NCI-H1048 (cell line): ENCODE results near the gene CADPS2.
"Not testable (repeated sequence)": the region's sequence is repeated elsewhere in the genome, so short reads cannot be mapped to it uniquely, and the experiment has no call there.

Experiments used
- DNase-seq: peaks from one replicate; lab custom pipeline; 2025; lab: John Stamatoyannopoulos, UW

Gene CADPS2

DNA sequence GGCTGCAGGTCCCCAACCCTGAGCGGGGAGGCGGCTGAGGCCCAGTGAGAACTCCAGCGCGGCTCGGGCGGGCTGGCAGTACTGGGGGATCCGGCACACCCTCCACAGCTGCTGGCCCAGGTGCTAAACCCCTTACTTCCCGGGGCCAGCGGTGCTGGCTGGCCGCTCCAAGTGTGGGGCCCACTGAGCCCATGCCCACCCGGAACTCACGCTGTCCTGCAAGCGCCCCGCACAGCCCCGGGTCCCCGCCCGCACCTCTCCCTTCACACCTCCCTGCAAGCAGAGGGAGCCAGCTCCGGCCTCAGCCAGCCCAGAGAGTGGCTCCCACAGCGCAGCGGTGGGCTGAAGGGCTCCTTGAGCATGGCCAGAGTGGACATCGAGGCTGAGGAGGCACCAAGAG is 212.3 kb downstream of the CADPS2 start:
- no peak for DNase-seq

DNA sequence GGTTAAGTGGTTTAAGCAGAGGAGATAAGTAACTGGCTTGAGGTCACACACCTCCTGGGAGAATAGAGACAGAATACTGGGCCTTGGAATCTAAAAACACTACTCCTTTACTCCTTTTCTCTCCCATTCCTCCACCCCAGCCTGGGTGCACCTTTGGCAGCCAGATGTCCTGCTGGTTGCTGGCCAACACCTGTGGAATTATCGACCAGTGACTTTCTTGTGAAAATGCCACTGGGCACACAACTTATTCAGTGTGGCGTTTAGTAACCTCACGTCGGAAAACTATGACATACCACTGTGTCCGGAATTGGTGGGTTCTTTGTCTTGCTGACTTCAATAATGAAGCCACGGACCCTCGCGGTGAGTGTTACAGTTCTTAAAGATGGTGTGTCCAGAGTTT is 213.7 kb downstream of the CADPS2 start:
- no peak for DNase-seq

DNA sequence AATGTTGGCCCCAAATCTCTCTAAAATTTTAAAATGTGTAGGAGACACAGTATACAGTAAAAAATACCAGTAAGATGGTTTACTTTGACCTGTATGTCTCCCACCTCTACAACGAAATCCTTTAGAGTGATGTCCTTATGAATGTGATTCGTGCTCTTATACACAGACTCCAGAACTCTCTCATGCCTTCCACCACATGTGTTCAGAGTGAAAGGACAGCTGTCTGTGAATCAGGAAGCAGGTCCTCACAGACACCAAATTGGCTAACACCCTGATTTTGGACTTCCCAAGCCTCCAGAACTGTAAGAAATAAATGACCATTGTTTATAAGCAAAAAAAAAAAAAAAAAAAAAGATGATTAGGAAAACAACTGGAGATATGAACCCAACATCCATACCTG is 222.5 kb downstream of the CADPS2 start:
- DNase-seq = no peak

DNA sequence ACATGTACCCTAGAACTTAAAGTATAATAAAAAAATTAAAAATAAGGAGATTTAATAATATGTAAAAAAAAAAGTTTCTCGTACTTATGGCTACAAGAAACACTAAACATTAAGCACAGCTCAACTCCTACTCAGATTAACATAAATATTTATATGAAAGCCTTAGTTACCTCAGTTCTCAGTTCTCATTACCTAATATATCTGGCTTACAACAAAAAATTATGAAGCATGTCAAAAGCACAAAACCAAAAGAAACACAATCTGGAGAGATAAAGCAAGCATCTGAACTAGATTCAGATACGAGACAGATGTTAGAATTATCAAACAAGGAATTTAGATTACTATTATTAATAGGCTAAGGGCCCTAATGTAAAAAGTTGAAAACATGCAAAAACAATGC is 227.4 kb downstream of the CADPS2 start:
- no peak for DNase-seq

DNA sequence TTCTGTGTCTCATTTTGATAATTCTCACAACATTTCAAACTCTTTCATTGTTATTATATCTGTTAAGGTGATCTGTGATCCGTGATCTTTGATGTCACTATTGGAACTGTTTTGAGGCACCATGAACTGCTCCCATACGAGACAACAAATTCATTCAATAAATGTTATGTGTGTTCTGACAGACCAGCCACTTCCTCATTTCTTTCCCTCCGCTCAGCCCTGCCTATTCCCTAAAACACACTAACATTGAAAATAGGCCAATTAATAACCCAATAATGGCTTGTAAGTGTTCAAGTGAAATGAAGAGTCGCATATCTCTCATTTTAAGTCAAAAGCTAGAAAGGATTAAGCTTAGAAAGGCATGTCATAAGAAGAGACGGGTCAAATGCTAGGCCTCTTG is 232.6 kb downstream of the CADPS2 start:
- DNase-seq = no peak

DNA sequence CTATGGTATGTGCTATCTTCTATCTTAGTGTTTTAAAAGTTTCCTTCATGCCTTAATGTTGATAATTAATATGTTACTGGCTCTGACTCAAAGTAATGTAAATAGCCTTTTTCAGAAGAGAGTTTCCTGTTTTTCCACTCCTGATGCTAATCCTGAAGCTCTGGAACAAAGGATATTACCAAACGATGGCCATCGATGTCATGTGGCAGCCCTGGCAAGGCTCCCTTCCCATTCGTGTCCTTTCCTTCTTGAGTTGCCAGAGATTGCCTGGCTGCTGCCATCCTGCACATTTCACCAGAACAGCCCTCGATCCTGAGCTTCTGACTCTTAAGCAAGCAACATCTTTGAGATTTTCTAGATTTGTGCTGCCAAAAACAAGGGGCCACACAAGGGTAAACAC is 233.4 kb downstream of the CADPS2 start:
- DNase-seq = no peak

DNA sequence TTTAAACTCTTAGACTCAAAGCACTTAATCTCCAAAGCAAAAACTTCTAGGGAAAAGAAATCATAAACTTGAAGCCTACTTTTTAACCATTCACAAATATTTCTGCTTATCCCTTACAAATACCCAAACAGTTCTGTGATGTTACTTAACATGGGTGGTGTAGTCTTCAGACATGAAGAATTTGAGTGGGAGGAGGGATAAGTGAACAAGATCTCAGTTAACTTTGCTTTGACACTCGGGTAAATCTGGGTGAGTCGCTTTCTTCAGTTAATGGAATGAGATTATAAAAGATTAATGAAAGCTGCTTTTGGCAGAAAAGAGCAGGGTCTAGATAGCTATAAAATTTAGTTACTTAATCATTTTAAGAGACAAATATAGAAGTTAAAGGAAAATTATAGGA is 234.8 kb downstream of the CADPS2 start:
- DNase-seq = no peak

DNA sequence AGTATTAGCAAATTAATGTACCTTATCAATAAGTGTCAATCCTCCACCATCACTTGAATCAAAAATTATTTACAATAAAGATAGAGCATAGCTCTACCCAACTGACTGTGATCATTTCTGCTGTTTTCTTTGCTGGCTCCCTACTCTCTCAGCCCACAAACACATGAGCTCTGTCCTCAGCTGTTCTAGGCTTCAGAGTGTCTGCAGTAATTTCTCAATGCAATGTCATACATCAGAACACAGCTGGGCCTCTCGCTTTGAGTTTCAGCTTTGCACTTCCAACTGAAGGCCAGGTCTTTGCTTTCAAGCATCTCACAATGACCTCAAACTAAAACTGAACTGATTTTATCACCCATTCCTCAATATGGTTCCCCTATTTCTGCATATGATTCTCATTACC is 243.0 kb downstream of the CADPS2 start:
- DNase-seq = no peak

DNA sequence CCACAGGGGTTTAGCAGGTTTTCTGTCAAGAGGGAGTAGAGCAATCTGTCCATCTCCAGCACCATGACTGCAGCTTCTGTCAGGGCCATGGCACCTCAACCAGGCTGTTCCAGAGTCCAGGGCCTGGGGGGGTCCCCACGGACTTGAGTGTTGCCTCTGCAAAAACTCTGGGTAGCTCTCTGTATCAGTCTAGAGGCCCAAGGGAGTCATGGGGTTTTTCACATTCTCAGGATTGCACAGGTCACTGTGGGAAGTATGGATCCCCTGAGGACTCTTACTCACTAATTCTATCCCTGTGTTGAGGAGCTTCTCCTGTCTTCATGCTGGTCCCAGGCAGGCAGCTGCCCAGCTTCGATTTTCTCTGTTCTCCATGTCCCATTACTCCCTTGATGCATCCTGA is 247.8 kb downstream of the CADPS2 start:
- no peak for DNase-seq

DNA sequence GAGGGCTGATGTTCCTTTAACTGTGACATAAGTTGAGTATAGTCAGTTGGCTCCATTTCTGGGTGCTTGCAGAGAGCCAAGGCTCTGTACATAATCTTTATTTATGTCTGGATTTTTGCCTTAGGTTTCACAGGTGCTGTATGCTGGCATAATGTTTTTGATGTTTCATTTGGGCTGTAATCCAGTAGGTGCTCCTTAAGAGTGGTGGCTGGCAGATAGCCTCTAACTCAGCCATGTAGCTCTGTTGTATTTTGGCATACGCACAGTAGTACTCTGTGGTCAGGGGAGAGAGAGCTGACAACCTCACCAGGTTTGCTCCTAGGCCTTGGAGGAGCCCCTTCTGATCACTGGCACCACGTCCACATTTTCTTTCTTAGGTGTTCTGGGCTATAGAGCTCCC is 248.5 kb downstream of the CADPS2 start:
- DNase-seq = no peak

DNA sequence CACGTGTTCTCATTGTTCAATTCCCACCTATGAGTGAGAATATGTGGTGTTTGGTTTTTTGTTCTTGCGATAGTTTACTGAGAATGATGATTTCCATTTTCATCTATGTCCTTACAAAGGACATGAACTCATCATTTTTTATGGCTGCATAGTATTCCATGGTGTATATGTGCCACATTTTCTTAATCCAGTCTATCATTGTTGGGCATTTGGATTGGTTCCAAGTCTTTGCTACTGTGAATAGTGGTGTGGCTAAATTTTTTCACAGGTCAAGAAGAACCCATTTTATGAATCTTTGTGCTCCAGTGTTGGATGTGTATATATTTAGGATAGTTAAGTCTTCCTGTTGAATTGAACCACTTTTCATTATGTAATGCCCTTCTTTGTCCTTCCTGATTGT is 250.8 kb downstream of the CADPS2 start:
- not testable (repeated sequence) for DNase-seq

DNA sequence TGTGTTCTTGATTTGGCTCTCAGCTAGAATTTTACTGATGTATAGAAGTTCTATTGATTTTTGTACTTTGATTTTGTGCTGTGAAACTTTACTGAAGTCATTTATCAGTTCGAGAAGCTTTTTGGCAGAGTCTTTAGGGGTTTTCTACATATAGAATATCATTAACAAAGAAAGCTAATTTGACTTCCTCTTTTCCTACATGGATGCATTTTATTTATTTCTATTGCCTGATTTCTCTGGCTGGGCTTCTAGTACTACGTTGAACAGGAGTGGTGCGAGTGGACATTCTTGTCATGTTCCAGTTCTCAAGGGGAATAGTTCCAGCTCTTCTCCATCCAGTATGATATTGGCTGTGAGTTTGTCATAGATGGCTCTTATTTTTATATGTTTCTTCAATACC is 252.8 kb downstream of the CADPS2 start:
- no peak for DNase-seq

DNA sequence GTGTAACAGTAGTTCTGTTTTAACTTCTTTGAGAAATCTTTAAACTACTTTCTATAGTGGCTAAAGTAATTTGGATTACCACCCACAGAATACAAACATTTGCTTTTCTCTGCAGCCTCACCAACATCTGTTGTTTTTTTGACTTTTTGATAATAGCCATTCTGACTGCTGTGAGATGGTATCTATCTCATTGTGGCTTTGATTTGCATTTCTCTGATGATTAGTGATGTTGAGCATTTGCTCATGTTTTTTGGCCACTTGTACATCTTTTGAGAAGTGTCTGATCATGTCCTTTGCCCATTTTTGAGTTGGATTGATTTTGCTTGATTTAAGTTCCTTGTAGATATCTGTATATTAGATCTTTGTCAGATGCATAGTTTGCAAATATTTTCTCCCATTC is 254.0 kb downstream of the CADPS2 start:
- DNase-seq = no peak

DNA sequence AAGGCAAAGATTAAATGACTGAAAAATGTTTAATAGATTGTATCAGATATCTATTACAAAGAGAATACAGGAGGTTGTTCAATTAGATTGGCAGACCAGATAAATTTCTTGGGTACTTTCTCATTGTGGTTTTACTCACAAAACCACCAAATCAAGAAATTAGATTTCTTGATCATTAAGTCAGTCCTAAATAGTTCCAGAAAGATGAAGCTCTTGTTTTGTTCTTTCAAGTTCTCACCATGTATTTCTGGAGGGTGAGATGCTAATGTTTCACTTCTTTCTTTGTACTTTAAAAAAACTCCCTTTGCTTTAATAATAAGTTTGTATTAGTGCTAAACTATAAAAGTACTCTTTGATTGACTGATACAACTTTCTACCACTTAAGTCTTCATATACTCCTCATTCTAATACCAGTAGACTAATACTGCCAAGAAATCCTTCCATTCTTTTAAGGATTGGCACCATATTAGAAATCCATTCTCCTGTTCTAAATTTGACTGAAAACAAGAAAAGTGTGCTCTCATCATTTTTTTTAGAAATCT is 256.8 kb downstream of the CADPS2 start:
- DNase-seq = no peak

DNA sequence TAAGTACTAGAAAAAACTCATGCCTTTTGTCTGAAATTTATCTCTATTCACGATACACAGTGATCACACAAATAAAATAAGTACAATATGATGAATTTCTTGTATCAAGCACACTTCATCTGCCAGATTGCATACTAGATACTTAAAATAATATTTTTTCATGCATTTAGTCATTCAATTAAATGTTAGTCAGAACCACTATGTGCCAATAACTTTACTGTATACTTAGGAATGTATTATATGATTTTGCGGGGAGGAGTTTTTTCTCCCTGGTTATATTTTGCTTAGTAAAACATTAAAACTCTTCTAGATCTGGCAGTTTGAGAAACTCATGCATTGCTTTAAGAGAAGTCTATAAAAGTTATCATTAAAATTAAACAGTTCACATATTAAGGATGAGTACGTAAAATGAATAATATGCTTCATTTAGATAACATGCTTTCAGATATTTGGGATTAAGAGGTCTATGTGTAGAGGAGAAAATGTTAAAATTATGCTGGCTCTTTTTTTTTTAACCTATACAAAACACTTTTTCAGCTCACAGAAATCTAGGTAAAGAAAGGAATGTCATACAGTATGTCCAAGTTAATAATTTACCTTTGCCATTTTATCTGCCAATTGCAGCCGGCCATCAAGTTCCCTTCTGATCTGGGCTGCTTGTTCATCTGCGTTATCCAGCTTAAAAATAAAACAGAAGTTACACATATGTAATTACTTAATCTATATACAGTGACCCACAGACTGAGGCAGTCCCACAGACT is 257.4 kb downstream of the CADPS2 start:
- no peak for DNase-seq

DNA sequence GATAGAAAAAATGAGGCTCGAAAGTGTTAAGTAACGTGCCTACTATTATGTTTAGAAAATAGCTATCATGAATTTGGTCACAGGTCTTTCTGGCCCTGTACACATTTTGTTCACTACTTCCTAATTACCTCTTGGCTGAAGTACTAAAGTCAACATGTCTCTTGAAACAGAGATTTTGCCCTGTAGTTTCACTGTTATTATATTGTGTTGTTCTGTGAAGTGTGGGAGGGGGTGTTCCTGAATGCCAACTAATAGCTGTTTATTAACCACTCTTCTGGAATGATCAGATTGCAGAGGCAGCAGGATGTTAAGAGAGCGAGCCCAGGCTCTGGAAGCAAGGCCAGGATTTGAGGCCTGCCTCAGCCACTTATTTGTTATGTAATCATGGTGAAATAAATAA is 259.5 kb downstream of the CADPS2 start:
- DNase-seq = no peak

DNA sequence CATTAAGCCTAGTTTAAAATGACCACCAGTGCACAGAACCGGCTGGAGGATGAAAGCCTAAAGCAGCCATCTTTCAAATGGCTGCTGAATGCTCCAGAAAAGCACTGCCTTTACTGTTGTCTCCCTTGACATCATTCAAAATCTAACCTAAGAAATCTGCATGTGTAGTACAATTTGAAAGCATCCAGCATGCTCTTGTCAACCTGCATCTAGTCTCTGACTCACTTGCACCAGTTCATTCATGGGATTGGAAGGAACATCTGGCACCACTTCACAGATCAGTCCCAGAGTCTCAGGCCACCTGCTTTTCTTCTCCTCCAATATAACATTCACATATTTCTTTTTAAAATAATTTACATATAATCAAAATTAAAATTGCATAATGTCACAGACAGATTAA is 263.6 kb downstream of the CADPS2 start:
- no peak for DNase-seq

DNA sequence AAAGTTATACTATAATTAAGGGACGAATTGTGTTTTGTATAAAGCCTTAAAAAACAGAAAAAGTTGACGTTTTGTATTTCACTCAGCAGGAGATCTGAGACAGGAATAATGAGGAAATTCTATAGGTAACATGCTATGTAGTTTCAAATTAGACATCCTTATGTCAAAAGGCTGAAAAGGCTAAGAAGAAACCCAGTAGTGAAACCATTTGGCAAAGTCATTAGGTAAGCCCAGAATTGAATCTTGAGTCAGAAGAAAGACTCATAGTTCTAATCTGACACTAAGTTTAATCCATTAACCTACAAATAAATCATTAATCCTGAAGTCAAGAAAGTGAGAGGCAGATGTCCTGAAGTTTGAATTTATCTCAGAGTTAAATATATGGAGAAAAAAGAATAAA is 266.6 kb downstream of the CADPS2 start:
- DNase-seq = no peak

DNA sequence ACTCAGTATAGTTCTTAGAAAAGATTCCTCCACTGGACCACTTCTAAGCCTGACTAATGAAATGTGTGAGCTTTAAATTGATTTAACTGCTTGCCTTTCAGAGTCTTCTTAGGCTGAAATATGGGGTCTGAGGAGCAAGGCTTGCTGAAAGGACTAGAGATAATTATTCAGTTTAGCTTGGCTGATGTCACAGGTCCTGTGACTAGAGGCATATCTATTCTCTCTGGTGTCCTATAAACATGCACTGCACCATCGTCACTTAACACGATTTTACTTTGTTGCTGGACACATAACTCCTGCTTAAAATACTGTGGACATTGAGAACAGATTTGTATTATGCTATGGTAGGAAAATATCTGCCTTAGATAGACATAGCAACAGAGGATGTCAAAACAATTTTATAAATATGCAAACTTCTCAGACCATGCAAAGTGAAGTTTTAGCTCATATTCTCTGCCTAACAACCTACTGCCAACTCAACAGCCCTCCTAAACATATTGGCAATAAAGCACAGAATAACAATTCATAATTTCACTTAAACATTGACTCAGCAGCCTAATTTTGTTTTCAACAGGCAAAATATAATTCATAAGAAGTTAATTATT is 267.6 kb downstream of the CADPS2 start:
- no peak for DNase-seq

DNA sequence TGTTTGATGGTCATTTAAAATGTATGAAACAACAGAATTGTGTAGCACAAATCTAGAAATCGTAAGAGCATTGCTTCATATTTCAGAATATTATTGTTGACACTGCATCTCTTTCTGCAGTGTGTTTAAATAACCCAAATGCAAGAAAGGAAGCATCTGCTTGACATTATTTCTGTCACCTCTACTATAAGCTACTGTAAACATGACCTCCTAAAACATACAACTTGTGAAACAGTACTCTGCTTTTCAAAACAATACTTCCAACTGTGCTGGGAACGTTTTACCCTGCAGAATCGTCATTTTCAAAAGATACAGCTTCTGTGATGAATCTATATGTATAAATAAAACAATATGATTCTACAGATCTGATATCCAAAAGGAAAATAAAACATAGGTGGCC is 269.3 kb downstream of the CADPS2 start:
- no peak for DNase-seq

DNA sequence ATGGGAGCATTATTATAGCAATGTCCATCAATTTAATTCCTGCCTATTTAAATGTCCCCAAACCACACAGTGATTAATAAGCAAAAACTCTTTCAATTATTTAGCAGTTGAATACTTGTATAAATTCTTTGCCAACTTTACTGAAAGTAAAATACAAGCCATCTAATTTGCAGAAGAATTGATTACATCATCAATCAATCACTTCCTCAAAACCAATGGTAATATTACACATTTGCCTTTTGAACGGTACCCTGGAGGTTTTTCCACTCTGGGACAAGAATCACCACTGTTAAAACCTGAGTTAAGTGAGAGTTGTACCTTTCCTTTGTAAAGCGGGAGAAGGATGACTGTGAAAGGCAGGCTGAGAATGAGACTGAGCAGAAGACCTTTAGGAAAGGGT is 280.3 kb downstream of the CADPS2 start:
- DNase-seq = no peak

DNA sequence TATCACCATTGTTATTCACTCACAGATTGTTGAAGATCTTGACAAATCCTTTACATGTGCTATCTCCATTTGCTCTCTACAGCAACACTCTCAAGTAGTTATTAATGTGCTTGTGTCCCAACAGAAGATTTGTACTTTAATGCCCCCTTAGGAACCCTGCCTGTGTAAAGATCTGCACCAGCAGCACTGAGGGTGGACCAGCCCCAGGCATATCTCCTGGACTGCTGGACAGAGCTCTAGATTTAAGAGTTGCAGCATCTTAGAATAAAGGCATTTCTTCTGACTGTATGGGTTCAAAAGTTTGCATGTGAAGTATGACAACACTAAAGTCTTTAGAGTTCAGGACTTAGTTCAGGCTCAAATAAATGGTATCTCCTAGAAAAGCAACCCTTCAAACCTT is 282.0 kb downstream of the CADPS2 start:
- no peak for DNase-seq

DNA sequence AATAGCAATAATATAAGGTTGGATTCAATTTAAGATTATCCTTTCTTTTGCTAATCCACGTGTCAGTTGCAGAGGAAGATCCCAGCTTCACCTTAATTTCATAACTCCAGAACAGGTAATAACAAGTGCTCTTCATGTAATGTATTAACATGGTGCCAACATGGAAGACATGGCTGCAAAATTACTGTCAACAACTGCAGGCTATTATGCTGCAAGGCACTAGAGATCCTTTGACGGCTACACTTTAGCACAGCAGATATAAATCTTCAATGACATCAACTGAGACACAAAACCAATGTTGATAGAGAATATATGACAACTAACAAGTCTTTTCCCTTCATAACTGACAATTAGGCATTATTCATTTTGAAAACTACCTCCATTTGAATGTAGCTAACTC is 283.5 kb downstream of the CADPS2 start:
- DNase-seq = no peak

DNA sequence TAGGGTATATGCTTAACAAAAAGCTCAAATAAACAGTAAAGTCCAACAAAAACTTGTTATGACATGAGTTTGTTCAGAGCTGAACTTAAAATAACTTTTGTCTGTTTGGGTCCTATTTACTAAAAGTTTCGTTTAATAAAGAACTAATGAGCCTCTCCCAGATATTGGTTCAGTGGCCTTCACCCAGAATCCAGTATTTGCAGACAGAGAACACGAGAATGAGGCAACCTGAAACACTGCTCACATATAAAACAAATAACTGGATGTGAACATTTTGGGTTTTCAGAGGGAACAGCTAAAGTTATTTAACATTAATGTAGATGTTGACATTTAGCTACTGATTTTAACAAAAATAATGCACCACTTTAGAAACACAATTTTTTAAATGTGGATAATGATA is 285.6 kb downstream of the CADPS2 start:
- no peak for DNase-seq
